ENCODE data around the gene CHSY3. TPM values are rescaled to one million over a fixed set of nuclear protein-coding genes. Genes with fewer than 3 reads are reported as not detected.

The CHSY3 gene
- total and polyA plus RNA-seq, 2 donors (not counting 1 experiment from before 2014, with no cell fraction given) = 0.51 to 0.99 TPM

GRCh38 chr5:130109152-130109551 lies 204.9 kb downstream of the CHSY3 start:
- TF ChIP-seq EZH2 (IDR thresholded peaks at IDR 0.05; ENCODE audit: low read length, missing control alignments) = no peak
- TF ChIP-seq, protein P1, sequence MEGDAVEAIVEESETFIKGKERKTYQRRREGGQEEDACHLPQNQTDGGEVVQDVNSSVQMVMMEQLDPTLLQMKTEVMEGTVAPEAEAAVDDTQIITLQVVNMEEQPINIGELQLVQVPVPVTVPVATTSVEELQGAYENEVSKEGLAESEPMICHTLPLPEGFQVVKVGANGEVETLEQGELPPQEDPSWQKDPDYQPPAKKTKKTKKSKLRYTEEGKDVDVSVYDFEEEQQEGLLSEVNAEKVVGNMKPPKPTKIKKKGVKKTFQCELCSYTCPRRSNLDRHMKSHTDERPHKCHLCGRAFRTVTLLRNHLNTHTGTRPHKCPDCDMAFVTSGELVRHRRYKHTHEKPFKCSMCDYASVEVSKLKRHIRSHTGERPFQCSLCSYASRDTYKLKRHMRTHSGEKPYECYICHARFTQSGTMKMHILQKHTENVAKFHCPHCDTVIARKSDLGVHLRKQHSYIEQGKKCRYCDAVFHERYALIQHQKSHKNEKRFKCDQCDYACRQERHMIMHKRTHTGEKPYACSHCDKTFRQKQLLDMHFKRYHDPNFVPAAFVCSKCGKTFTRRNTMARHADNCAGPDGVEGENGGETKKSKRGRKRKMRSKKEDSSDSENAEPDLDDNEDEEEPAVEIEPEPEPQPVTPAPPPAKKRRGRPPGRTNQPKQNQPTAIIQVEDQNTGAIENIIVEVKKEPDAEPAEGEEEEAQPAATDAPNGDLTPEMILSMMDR (conservative IDR thresholded peaks at IDR 0.05 in 1 of 2, IDR thresholded peaks at IDR 0.05 in 1 of 2; ENCODE audit: low read depth in 1 of 2, low read length in 2 of 2) = peak; percentile 48 to 61

DNA sequence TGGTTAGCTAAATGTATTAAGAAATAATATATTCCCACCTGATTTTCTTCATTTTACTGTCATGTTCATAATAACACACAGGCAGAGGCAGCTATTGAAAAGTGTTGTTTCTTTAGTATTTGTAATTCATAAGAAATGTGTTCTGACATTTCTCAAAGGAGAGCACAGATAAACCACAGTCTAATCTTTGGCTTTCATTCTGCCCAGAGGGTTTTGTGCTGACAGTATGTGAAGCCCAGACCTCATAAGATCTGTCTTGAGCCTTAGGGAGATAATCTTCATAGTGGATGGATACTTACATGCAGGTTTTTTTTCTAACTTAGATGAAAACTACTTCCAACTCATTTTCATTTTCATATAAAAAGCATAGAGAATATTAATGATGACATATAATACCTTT lies 206.1 kb downstream of the CHSY3 start:
- Histone ChIP-seq H3K27me3 (ENCODE audit: control insufficient read depth, insufficient read depth, low read length) (no peaks in the 10 kb centered on the region), H4K20me1 (ENCODE audit: control insufficient read depth, extremely low read depth, insufficient read depth, low read length) (no peaks in the 10 kb centered on the region), H3K9ac (ENCODE audit: insufficient read depth, low read length) (no peak overlapping the region), H3K9me3 (ENCODE audit: control insufficient read depth, insufficient read depth, low read depth, low read length) (no peaks in the 10 kb centered on the region), H3K36me3 (ENCODE audit: control insufficient read depth, insufficient read depth, low read length) (no peaks in the 10 kb centered on the region), H3K4me1 (ENCODE audit: control insufficient read depth, extremely low read depth, insufficient read depth, low read length) (no peaks in the 10 kb centered on the region), H3K4me2 (ENCODE audit: extremely low read depth, insufficient read depth, low read length) (no peak overlapping the region), H3K4me3 (replicated peaks in 1 of 4; ENCODE audit: control extremely low read depth in 1 of 4, insufficient read depth in 1 of 4, low read depth in 3 of 4, low read length in 4 of 4) (no peak overlapping the region), H3K79me2 (ENCODE audit: control insufficient read depth, insufficient read depth, low read length) (no peaks in the 10 kb centered on the region), H3K27ac (ENCODE audit: insufficient read depth, low read length) (no peak overlapping the region), H2AFZ (ENCODE audit: low read length) (no peak overlapping the region)
- TF ChIP-seq EZH2 (IDR thresholded peaks at IDR 0.05; ENCODE audit: low read length, missing control alignments) = no peak
- TF ChIP-seq, protein P1 (conservative IDR thresholded peaks at IDR 0.05 in 1 of 2, IDR thresholded peaks at IDR 0.05 in 1 of 2; ENCODE audit: low read depth in 1 of 2, low read length in 2 of 2) = no peak
- peak in 1 of 2 donors; percentile 42 for DNase-seq (ENCODE audit: low read depth in 2 of 2)

More at GRCh38 chr5:130109152-130109551, 204.9 kb downstream of the CHSY3 start:
- Histone ChIP-seq H3K27me3 (ENCODE audit: control insufficient read depth, insufficient read depth, low read length) (no peaks in the 10 kb centered on the region), H3K9ac (ENCODE audit: insufficient read depth, low read length) (no peak overlapping the region), H4K20me1 (ENCODE audit: control insufficient read depth, extremely low read depth, insufficient read depth, low read length) (no peaks in the 10 kb centered on the region), H2AFZ (ENCODE audit: low read length) (no peak overlapping the region), H3K27ac (ENCODE audit: insufficient read depth, low read length) (no peak overlapping the region), H3K36me3 (ENCODE audit: control insufficient read depth, insufficient read depth, low read length) (no peaks in the 10 kb centered on the region), H3K79me2 (ENCODE audit: control insufficient read depth, insufficient read depth, low read length) (no peaks in the 10 kb centered on the region), H3K9me3 (ENCODE audit: control insufficient read depth, insufficient read depth, low read depth, low read length) (no peaks in the 10 kb centered on the region), H3K4me3 (replicated peaks in 1 of 4; ENCODE audit: control extremely low read depth in 1 of 4, insufficient read depth in 1 of 4, low read depth in 3 of 4, low read length in 4 of 4) (no peak overlapping the region), H3K4me2 (ENCODE audit: extremely low read depth, insufficient read depth, low read length) (no peak overlapping the region), H3K4me1 (ENCODE audit: control insufficient read depth, extremely low read depth, insufficient read depth, low read length) (no peaks in the 10 kb centered on the region)
- DNase-seq (ENCODE audit: low read depth in 2 of 2) = peak; percentile 36 to 55

DNA sequence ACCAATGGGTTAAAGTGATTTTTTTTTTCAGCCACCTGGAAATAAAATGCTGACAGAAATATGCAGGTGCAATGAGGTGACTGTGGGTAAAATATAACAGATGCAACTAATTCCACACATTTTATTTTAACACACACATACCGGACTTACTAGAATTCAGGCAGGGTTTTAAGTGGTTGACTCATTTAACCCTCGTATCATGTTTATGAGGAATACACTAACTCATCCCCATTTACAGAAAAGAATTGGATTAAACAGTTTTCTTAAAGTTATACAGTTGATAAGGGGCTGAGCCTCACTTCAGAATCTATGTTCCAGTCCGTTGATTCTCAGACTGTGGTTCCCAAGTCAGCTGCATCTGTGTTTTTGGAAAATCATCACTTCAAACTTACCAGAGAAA lies 207.5 kb downstream of the CHSY3 start:
- Histone ChIP-seq H4K20me1 (ENCODE audit: control insufficient read depth, extremely low read depth, insufficient read depth, low read length) (no peaks in the 10 kb centered on the region), H3K79me2 (ENCODE audit: control insufficient read depth, insufficient read depth, low read length) (no peaks in the 10 kb centered on the region), H3K4me3 (replicated peaks in 1 of 4; ENCODE audit: control extremely low read depth in 1 of 4, insufficient read depth in 1 of 4, low read depth in 3 of 4, low read length in 4 of 4) (no peak overlapping the region), H3K9ac (ENCODE audit: insufficient read depth, low read length) (no peak overlapping the region), H3K4me2 (ENCODE audit: extremely low read depth, insufficient read depth, low read length) (no peak overlapping the region), H3K9me3 (ENCODE audit: control insufficient read depth, insufficient read depth, low read depth, low read length) (no peaks in the 10 kb centered on the region), H3K27ac (ENCODE audit: insufficient read depth, low read length) (no peak overlapping the region), H3K36me3 (ENCODE audit: control insufficient read depth, insufficient read depth, low read length) (no peaks in the 10 kb centered on the region), H3K27me3 (ENCODE audit: control insufficient read depth, insufficient read depth, low read length) (no peaks in the 10 kb centered on the region), H2AFZ (ENCODE audit: low read length) (no peak overlapping the region), H3K4me1 (ENCODE audit: control insufficient read depth, extremely low read depth, insufficient read depth, low read length) (no peaks in the 10 kb centered on the region)
- no peak for TF ChIP-seq EZH2 (IDR thresholded peaks at IDR 0.05; ENCODE audit: low read length, missing control alignments)
- TF ChIP-seq, protein P1 (conservative IDR thresholded peaks at IDR 0.05 in 1 of 2, IDR thresholded peaks at IDR 0.05 in 1 of 2; ENCODE audit: low read depth in 1 of 2, low read length in 2 of 2) = no peak
- no peak for DNase-seq (ENCODE audit: low read depth in 2 of 2)

Measured in fibroblast of lung (primary cell).